WTC11 (cell line): Measurements from ENCODE around the gene S100A2. TPM values are rescaled to one million over a fixed set of nuclear protein-coding genes. Genes with fewer than 3 reads are reported as not detected.

Source experiments
- ATAC-seq: fragments of 200-7000 bp; cut with Tn5 transposase; 2 replicates; pipeline ENCODE4 v1.10.0; 2021; ENCODE audit warnings: mild to moderate bottlenecking, moderate library complexity
- CTCF ChIA-PET: fragments of 300-600 bp; sonication (Branson Sonifier 250); formaldehyde crosslinking; loops from one replicate; lab custom pipeline; 2021; ENCODE audit warnings: antibody characterized with exemption; lab: Charles Lee
- POLR2A ChIA-PET: fragments of 350-600 bp; sonication (Branson Sonifier 250); formaldehyde crosslinking; loops from one replicate; lab custom pipeline; 2021; ENCODE audit warnings: antibody characterized with exemption; lab: Charles Lee
- DNase-seq: peaks from one replicate; pipeline ENCODE4 v3.0.0; 2021; ENCODE audit warnings: low spot score
- H3K27ac Mint-ChIP-seq: 2 replicates; pipeline ENCODE4 v1.8.0; 2021; ENCODE audit warnings: mixed read lengths
- H3K27me3 Mint-ChIP-seq: 2 replicates; pipeline ENCODE4 v1.8.0; 2021; ENCODE audit warnings: low read depth, mild to moderate bottlenecking, moderate library complexity, mixed read lengths
- H3K36me3 Mint-ChIP-seq: 2 replicates; pipeline ENCODE4 v1.8.0; 2021; ENCODE audit warnings: mixed read lengths
- H3K4me1 Mint-ChIP-seq: 2 replicates; pipeline ENCODE4 v1.8.0; 2022; ENCODE audit warnings: mixed read lengths
- H3K4me3 Mint-ChIP-seq: 2 replicates; pipeline ENCODE4 v1.8.0; 2021; ENCODE audit warnings: mild to moderate bottlenecking, moderate library complexity, mixed read lengths
- H3K9me3 Mint-ChIP-seq: 2 replicates; pipeline ENCODE4 v1.8.0; 2021; ENCODE audit warnings: mixed read lengths
- CREB1 ChIP-seq: sonication (generic); formaldehyde crosslinking; IDR thresholded peaks from 2 replicates; pipeline ENCODE4 v1.8.0; 2023; ENCODE audit warnings: mild to moderate bottlenecking, missing genetic modification reagents
- E2F4 ChIP-seq: sonication (generic); formaldehyde crosslinking; IDR thresholded peaks from 2 replicates; pipeline ENCODE4 v1.8.1; 2022; ENCODE audit warnings: low read depth, mild to moderate bottlenecking, moderate library complexity, missing genetic modification reagents, borderline replicate concordance
- FOXP1 ChIP-seq: sonication (generic); formaldehyde crosslinking; IDR thresholded peaks from 2 replicates; pipeline ENCODE4 v1.8.0; 2022; ENCODE audit warnings: missing genetic modification reagents, mild to moderate bottlenecking, moderate library complexity, borderline replicate concordance
- HMGA2 ChIP-seq: fragments of 250-450 bp; sonication (Bioruptor Pico); IDR thresholded peaks from 2 replicates; pipeline ENCODE4 v1.4.0; 2021; ENCODE audit warnings: mild to moderate bottlenecking, moderate library complexity
- IRF1 ChIP-seq: sonication (generic); formaldehyde crosslinking; IDR thresholded peaks from 2 replicates; pipeline ENCODE4 v1.8.0; 2023; ENCODE audit warnings: missing genetic modification reagents
- KAT7 ChIP-seq: sonication (generic); formaldehyde crosslinking; IDR thresholded peaks from 2 replicates; pipeline ENCODE4 v1.8.1; 2023; ENCODE audit warnings: missing genetic modification reagents, mild to moderate bottlenecking, borderline replicate concordance
- MLX ChIP-seq: sonication (generic); formaldehyde crosslinking; IDR thresholded peaks from 2 replicates; pipeline ENCODE4 v1.8.1; 2023; ENCODE audit warnings: mild to moderate bottlenecking, missing genetic modification reagents, moderate library complexity
- NFATC4 ChIP-seq: fragments of 250-450 bp; sonication (Bioruptor Pico); IDR thresholded peaks from 2 replicates; pipeline ENCODE4 v1.9.0; 2021; ENCODE audit warnings: mild to moderate bottlenecking
- NFYB ChIP-seq: sonication (generic); formaldehyde crosslinking; conservative IDR thresholded peaks from 2 replicates; pipeline ENCODE4 v1.8.0; 2022; ENCODE audit warnings: low read depth, missing genetic modification reagents
- NR3C1 ChIP-seq: sonication (generic); formaldehyde crosslinking; conservative IDR thresholded peaks from 2 replicates; pipeline ENCODE4 v1.8.1; 2023; ENCODE audit warnings: low read depth, mild to moderate bottlenecking, missing genetic modification reagents
- PRRX2 ChIP-seq: fragments of 250-450 bp; sonication (Bioruptor Pico); IDR thresholded peaks from 2 replicates; pipeline ENCODE4 v1.8.0; 2021; ENCODE audit warnings: mild to moderate bottlenecking
- ZNF121 ChIP-seq: sonication (generic); formaldehyde crosslinking; IDR thresholded peaks from 2 replicates; pipeline ENCODE4 v1.8.0; 2023; ENCODE audit warnings: missing genetic modification reagents
- ZNF138 ChIP-seq: sonication (generic); formaldehyde crosslinking; conservative IDR thresholded peaks from 2 replicates; pipeline ENCODE4 v1.8.1; 2022; ENCODE audit warnings: mild to moderate bottlenecking, moderate library complexity, missing genetic modification reagents
- ZNF263 ChIP-seq: sonication (generic); formaldehyde crosslinking; IDR thresholded peaks from 2 replicates; pipeline ENCODE4 v1.8.1; 2022; ENCODE audit warnings: low read depth, mild to moderate bottlenecking, moderate library complexity, missing genetic modification reagents
- ZNF281 ChIP-seq: sonication (generic); formaldehyde crosslinking; IDR thresholded peaks from 2 replicates; pipeline ENCODE4 v1.8.0; 2023; ENCODE audit warnings: mild to moderate bottlenecking, missing genetic modification reagents
- total RNA-seq: library from RNA; stranded (reverse); gene quantifications from 3 replicates; pipeline ENCODE4 v1.2.3, GENCODE V29; 2021
- TF ChIP-seq, protein P1 (sequence below): fragments of 250-450 bp; sonication (Bioruptor Pico); IDR thresholded peaks from 2 replicates; pipeline ENCODE4 v1.9.0; 2021; ENCODE audit warnings: mild to moderate bottlenecking, borderline replicate concordance
- TF ChIP-seq, protein P2 (sequence below): sonication (generic); formaldehyde crosslinking; IDR thresholded peaks from 2 replicates; pipeline ENCODE4 v1.8.0; 2022; ENCODE audit warnings: mild to moderate bottlenecking, missing genetic modification reagents
- TF ChIP-seq, protein P3 (sequence below): sonication (generic); formaldehyde crosslinking; IDR thresholded peaks from 2 replicates; pipeline ENCODE4 v1.8.1; 2023; ENCODE audit warnings: mild to moderate bottlenecking, missing genetic modification reagents, borderline replicate concordance

Gene S100A2
- total RNA-seq, 1 experiment from 2014 or later: 0.74 TPM

GRCh38 chr1:153614906-153615305 is 49.3 kb upstream of the S100A2 start (continued):
- TF ChIP-seq, protein P1, sequence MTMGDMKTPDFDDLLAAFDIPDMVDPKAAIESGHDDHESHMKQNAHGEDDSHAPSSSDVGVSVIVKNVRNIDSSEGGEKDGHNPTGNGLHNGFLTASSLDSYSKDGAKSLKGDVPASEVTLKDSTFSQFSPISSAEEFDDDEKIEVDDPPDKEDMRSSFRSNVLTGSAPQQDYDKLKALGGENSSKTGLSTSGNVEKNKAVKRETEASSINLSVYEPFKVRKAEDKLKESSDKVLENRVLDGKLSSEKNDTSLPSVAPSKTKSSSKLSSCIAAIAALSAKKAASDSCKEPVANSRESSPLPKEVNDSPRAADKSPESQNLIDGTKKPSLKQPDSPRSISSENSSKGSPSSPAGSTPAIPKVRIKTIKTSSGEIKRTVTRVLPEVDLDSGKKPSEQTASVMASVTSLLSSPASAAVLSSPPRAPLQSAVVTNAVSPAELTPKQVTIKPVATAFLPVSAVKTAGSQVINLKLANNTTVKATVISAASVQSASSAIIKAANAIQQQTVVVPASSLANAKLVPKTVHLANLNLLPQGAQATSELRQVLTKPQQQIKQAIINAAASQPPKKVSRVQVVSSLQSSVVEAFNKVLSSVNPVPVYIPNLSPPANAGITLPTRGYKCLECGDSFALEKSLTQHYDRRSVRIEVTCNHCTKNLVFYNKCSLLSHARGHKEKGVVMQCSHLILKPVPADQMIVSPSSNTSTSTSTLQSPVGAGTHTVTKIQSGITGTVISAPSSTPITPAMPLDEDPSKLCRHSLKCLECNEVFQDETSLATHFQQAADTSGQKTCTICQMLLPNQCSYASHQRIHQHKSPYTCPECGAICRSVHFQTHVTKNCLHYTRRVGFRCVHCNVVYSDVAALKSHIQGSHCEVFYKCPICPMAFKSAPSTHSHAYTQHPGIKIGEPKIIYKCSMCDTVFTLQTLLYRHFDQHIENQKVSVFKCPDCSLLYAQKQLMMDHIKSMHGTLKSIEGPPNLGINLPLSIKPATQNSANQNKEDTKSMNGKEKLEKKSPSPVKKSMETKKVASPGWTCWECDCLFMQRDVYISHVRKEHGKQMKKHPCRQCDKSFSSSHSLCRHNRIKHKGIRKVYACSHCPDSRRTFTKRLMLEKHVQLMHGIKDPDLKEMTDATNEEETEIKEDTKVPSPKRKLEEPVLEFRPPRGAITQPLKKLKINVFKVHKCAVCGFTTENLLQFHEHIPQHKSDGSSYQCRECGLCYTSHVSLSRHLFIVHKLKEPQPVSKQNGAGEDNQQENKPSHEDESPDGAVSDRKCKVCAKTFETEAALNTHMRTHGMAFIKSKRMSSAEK: no peak
- TF ChIP-seq ZNF281 (no peak), NR3C1 (CRISPR knock-in tag) (no peak), HMGA2 (CRISPR knock-in tag) (no peak), IRF1 (CRISPR knock-in tag) (no peak)

- POLR2A ChIA-PET: interaction anchor here (0.8 to 1.0 kb wide), 2 partner anchors 13 to 20 kb away, joined by 3 read pairs; partner anchors contain the start of gene CHTOP
- no peaks in the 10 kb centered on the region; the same call in 1 of the 2 replicates for H3K27me3 Mint-ChIP-seq
- TF ChIP-seq NFYB (no peak), IRF1 (CRISPR knock-in tag) (no peak), ZNF263 (CRISPR knock-in tag) (no peak; the same call in 1 of the 2 replicates), FOXP1 (CRISPR knock-in tag) (no peak), ZNF138 (CRISPR knock-in tag) (no peak), MLX (CRISPR knock-in tag) (no peak), PRRX2 (no peak), E2F4 (CRISPR knock-in tag) (no peak), CREB1 (CRISPR knock-in tag) (no peak), ZNF121 (CRISPR knock-in tag) (no peak), NFATC4 (no peak), KAT7 (CRISPR knock-in tag) (no peak)
- TF ChIP-seq, protein P2, sequence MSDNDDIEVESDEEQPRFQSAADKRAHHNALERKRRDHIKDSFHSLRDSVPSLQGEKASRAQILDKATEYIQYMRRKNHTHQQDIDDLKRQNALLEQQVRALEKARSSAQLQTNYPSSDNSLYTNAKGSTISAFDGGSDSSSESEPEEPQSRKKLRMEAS (CRISPR knock-in tag): no peak
- TF ChIP-seq, protein P3, sequence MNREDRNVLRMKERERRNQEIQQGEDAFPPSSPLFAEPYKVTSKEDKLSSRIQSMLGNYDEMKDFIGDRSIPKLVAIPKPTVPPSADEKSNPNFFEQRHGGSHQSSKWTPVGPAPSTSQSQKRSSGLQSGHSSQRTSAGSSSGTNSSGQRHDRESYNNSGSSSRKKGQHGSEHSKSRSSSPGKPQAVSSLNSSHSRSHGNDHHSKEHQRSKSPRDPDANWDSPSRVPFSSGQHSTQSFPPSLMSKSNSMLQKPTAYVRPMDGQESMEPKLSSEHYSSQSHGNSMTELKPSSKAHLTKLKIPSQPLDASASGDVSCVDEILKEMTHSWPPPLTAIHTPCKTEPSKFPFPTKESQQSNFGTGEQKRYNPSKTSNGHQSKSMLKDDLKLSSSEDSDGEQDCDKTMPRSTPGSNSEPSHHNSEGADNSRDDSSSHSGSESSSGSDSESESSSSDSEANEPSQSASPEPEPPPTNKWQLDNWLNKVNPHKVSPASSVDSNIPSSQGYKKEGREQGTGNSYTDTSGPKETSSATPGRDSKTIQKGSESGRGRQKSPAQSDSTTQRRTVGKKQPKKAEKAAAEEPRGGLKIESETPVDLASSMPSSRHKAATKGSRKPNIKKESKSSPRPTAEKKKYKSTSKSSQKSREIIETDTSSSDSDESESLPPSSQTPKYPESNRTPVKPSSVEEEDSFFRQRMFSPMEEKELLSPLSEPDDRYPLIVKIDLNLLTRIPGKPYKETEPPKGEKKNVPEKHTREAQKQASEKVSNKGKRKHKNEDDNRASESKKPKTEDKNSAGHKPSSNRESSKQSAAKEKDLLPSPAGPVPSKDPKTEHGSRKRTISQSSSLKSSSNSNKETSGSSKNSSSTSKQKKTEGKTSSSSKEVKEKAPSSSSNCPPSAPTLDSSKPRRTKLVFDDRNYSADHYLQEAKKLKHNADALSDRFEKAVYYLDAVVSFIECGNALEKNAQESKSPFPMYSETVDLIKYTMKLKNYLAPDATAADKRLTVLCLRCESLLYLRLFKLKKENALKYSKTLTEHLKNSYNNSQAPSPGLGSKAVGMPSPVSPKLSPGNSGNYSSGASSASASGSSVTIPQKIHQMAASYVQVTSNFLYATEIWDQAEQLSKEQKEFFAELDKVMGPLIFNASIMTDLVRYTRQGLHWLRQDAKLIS (CRISPR knock-in tag): no peak
- no peak for DNase-seq
- CTCF ChIA-PET: interaction anchor here (0.7 to 14.4 kb wide), 9 partner anchors 11 to 259 kb away, joined by 3 to 230 read pairs (median 7); partner anchors contain the start of genes S100A1, S100A13, S100A2 and S100A4
- no peak for ATAC-seq
- H3K27ac Mint-ChIP-seq: no peak overlapping the region
- H3K4me3 Mint-ChIP-seq: no peak overlapping the region
- no peaks in the 10 kb centered on the region for H3K9me3 Mint-ChIP-seq
- peaks cover 2% of the 10 kb centered on the region; the same call in 1 of the 2 replicates for H3K36me3 Mint-ChIP-seq
- peaks cover 47% of the 10 kb centered on the region for H3K4me1 Mint-ChIP-seq
Observed at GRCh38 chr1:153614189-153614900, 48.7 kb upstream of the S100A2 start.
